PC-3 (cell line): ENCODE results near the gene MRTFA.

Experiments used
- CTCF ChIP-seq: fragments of 300-600 bp; sonication (generic); conservative IDR thresholded peaks from 2 replicates; pipeline ENCODE4 v1.5.1; 2017; ENCODE audit warnings: antibody characterized with exemption, low read depth, mild to moderate bottlenecking, low read length
- EZH2phosphoT487 ChIP-seq: fragments of 300-600 bp; sonication (generic); IDR thresholded peaks from 2 replicates; pipeline ENCODE4 v1.6.1; 2018; ENCODE audit warnings: mild to moderate bottlenecking, antibody characterized with exemption, low read length, borderline replicate concordance

GRCh38 chr22:40491990-40492631, 144.4 kb downstream of the MRTFA start:
- TF ChIP-seq EZH2phosphoT487 (no peak), CTCF (no peak)
